HG02870 (cell line): Measurements from ENCODE around the gene PTPRK.

Source experiments
- ATAC-seq: cut with Tn5 transposase; IDR thresholded peaks from one replicate; pipeline ENCODE4 v1.9.1; 2021; ENCODE audit warnings: mild to moderate bottlenecking, moderate library complexity; ENCODE audit not compliant: unreplicated experiment

Gene PTPRK

DNA sequence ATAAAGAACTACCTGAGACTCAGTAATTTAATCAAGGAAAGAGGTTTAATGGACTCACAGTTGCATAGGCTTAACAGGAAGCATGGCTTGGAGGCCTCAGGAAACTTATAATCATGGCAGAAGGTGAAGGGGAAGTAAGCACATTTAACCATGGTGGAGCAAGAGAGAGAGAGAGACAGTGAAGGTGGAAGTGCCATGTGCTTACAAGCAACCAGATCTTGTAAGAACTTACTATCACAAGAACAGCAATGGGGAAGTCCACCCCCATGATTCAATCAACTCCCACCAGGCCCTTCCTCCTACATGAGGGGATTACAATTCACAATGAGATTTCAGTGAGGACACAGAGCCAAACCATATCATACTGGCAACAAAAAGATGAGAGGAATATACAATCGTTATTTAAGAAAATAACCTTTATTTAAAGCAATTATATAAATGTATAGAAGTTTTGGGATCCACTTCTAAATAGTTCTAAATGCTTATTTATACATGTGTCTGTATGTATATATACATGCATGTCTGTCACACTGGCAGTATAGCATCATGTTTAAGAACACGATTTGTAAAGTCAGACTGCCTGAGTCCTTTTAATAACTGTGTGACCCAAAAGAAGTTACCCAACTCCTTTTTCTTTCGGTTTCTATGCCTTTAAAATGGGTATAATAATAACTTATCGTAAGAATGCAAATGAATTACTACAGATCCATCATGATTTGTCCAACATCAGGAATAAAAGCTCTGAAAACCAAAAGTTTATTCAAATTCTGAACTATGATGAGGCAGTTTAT lies 363.9 kb downstream of the PTPRK start:
- ATAC-seq: no peak

GRCh38 chr6:128155826-128156225 lies 364.6 kb downstream of the PTPRK start:
- ATAC-seq: no peak

GRCh38 chr6:128152551-128152950 lies 367.8 kb downstream of the PTPRK start:
- ATAC-seq: no peak

DNA sequence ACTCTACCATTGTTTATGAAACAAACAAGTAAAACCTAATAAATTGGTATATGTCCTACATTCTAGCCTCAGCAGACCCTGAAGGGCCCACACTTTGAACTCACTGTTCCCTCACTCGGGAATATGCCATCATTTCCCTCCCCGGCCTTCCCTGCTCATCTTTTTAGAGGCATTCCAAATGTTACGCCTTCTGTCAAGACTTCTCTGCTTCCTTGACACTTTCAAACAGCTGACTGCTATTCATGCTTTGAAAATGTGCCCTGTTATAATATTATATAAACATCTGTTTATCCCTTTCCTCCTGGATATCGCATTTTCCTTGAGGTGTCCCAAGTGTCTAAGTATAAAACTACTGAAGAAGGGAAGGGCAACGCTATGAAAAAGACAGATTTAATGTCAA lies 370.0 kb downstream of the PTPRK start:
- no peak for ATAC-seq

DNA sequence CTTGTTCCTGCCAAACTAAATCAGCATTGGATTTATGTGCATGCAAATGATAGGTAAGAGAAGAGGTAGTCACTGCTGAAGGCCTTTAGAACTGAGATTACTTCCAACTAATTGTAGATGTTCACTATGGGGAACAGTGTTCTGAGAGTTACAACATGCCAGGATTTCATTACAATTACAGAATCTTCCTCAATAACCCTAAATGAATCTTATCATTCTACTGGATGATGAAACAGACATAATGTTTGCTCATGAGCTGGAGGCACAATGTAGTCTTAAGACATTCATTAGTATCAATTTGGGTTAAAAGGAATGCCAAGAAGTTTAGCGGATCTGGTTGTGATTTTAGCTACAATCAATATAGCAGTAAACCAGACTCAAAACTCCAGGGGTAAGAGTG lies 370.6 kb downstream of the PTPRK start:
- ATAC-seq: no peak

GRCh38 chr6:128144320-128144719 lies 376.1 kb downstream of the PTPRK start:
- ATAC-seq: no peak

GRCh38 chr6:128141932-128142331 lies 378.5 kb downstream of the PTPRK start:
- ATAC-seq: no peak

GRCh38 chr6:128139519-128139918 lies 380.9 kb downstream of the PTPRK start:
- ATAC-seq: no peak

DNA sequence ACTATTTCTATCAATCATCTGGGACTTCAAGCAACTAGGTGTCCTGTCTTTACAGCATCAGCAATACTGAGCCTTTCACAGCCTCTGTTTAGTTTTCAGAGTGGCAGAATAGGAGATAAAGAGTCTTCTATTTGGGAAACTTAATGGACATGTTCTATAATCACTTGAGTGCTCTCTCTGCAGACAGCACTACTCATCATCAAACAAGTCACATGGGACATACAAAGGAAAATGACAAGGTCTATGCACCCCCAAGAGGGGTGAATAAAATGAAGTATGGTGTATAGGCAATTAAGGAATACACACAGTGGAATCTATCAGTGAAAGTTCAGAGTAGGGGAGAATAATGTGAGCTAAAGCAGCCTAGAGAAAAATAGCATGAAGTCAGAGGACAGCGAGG lies 381.7 kb downstream of the PTPRK start:
- no peak for ATAC-seq

DNA sequence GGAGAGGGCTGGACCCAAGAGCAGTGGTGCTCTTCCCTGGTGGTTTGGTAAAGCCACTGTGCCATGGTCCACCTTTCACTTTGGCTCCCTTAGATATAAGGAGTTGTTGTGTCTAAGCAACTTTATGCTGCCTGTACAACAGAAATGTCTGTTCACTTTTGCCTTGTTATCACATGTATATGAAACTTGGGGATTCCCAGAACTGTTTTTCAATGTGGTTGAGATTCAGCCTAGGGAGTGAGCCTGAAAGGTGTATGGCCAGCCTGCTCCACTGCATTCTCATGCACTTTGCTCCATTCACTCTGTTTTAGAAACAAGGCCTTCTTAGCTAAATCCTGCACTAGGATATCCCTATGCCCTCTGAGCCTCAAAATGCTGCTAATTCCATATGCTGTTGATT lies 385.1 kb downstream of the PTPRK start:
- ATAC-seq: peak; percentile 48

DNA sequence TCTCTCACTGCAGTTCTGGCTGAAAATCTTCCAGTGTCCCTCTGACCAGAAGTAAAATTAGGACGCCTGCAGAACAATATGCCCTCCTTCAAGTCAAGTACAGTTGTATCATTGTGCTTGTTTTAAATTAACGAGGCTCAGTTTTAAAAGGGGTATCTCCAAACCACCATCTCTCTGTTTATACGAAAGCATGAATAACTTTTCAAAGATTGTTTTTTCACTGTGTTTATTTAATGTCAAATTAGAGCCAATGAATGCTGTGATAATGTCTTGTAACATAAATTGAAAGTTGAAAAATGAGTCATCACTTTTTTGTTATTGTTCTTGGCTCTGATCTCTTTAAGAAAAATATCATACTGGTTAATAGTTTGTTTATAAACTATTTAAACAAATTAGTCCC lies 388.8 kb downstream of the PTPRK start:
- no peak for ATAC-seq

DNA sequence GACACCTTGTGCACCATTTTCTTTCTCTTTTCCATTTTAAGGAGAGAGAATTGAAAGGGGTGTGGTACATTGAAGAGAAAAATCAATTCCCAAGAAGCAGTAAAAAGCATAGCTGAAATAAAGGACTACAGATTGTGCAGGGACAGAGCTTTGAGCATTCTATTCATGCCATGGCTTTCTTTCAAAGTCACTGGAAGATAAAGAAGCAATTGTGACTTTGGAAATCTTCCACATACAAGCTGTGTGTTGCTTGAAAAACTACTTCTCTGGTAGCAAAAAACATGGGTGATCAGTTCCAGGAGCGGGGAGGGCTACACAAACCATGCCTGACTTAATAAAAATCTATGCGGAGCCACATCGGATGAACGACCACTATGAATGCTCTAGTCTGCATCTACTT lies 389.4 kb downstream of the PTPRK start:
- no peak for ATAC-seq

- no peak for ATAC-seq
These were observed 390.7 kb downstream of the PTPRK start for GRCh38 chr6:128129679-128130078.

DNA sequence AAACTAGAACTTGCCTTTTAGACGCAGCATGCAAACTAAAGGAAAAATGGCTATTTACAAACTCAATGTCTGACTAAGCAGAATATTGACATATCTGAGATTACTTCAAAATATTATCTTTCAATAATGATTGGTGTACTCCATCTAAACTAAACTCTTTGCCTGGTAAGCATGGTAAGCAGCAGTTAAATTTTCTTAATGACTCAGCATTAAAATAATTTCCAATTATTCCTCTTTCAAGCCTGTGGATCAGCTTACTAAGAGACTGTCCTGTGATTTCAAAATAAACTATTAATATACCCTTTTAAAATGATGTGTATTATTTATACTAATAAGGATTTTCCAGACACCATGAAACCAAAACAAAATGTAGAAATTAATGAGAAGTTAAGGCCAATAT lies 392.7 kb downstream of the PTPRK start:
- no peak for ATAC-seq

DNA sequence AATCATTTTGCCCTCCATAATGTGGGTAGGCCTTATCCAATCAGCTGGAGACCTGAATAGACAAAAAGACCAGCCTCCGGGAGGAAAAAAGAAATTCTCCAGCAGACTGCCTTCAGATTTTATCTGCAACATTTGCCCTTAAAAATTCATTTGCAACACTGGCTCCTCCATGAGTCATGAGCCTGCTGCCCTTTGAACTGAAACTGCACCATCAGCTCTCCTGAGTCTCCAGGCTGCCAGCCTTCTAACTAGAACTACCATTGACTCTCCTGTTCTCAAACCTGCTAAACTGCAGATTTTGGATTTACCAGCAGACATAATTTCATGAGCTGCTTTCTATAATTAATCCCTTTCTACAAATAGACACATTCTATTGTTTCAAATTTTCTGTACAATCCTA lies 395.7 kb downstream of the PTPRK start:
- ATAC-seq: no peak

- no peak for ATAC-seq
These were observed 398.8 kb downstream of the PTPRK start for GRCh38 chr6:128121610-128122009.

DNA sequence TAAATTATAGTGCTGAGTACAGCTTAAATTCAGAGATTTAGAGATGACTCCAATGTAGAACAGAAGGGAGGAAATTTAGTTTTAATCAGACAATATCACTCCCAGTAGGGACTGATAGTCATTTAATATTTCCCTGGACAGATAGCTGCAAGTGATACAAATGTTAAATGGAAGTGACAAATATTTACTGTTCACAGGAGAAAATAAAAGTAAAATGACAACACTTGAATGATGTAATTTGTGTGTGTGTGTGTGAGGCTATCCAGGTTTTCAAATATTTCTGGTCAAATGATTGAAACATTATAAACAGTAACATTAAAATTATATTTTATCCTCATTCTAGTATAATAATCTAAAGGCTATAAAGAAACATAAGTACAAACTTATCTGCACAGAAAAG lies 399.2 kb downstream of the PTPRK start:
- no peak for ATAC-seq

GRCh38 chr6:128118401-128118800 lies 402.0 kb downstream of the PTPRK start:
- no peak for ATAC-seq

GRCh38 chr6:128117916-128118315 lies 402.5 kb downstream of the PTPRK start:
- ATAC-seq: no peak

DNA sequence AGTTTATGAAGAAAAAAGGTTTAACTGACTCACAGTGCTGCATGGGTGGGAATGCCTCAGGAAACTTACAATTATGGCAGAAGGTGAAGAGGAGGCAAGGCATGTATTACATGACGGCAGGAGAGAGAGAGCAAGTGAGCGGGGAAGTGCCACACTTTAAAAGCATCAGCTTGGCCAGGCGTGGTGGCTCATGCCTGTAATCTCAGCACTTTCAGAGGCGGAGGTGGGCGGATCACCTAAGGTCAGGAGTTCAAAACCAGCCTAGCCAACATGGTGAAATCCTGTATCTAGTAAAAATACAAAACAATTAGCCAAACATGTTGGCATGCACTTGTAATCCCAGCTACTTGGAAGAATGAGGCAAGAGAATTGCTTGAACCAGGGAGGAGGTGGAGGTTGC lies 406.2 kb downstream of the PTPRK start:
- ATAC-seq: no peak

GRCh38 chr6:128112494-128112893 lies 407.9 kb downstream of the PTPRK start:
- no peak for ATAC-seq

DNA sequence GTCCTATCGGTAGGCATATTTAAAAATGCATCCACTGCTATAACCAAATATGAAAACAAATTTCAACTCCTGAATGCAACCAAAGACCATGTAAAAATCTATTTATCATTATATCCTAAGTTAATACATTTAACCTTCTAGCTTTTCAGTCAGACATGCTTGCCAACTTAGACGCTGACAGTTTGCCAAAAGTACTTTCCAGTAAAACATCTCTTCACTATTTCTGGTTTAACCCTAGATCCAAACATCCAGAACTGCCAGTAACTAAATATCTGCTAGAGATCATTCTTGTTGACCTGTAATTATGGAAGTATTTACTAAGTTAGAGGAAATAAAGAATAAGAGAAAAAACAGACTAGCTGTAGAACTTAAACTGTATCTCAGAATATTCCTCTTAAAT lies 409.3 kb downstream of the PTPRK start:
- no peak for ATAC-seq

GRCh38 chr6:128107682-128108081 lies 412.7 kb downstream of the PTPRK start:
- no peak for ATAC-seq
